ENCODE data around the gene DTHD1.

Gene DTHD1

DNA sequence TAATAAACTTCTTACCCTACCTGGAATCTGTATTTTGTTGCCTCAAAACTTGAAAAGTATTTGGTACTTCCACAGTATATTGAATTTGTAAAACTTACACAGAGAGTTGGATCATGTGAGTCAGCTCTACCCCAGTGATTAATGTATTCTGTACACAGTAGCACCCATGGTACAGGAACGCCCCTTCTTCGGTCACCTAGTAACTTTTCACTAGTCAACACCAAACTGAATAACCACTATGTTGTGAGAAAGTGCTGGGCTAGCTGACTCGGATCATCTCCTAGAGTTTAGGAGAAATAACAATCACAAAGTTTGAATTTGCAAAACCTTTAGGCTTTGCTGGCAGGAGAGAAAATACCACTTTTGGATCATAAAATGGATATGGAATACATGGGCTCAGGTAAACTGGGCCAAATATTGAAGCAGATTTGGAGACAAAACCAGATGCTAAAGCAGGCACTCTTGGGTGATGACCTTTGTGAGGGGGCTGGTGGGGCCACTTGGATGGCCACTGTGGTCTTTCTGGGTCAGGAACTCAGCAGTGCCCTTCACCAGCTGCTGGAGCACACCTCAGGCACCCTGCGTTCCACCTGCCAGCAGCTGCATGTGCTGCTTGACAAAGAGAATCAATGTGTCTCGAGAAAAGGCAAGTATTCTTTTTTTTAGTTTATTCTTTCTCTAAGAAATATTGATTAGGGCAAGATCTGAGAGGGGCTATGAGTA is at the start of gene DTHD1:
Gene DTHD1, plus strand, starts transcription at position 233 of the 723 bp plus-strand sequence. Its CDS starts 143 bp downstream, at position 376.
- Histone ChIP-seq H2AFZ (ENCODE audit: low read length) (0 out of 2 replicates have a peak within 1 kb of the TSS, but pooled peaks have one; percentile 8), H3K9ac (ENCODE audit: low read depth, low read length, poor library complexity, severe bottlenecking) (peak within 1 kb of the TSS; percentile 59), H3K4me1 (ENCODE audit: insufficient read depth, low read length, poor library complexity, severe bottlenecking) (peaks cover 77% of the 10 kb centered on the region), H3F3A (ENCODE audit: low read depth) (0 out of 2 replicates have a peak, but pooled peaks cover 3% of the 10 kb centered on the region), H3K9me3 (ENCODE audit: insufficient read depth, low read depth, low read length) (no peaks in the 10 kb centered on the region), H3K4me3 (ENCODE audit: low read length, poor library complexity, severe bottlenecking) (peak within 1 kb of the TSS; percentile 54), H3K36me3 (ENCODE audit: insufficient read depth, low read length) (no peaks in the 10 kb centered on the region), H3K9me2 (replicated peaks; ENCODE audit: low read depth, low read length) (no peaks in the 10 kb centered on the region), H4K20me1 (ENCODE audit: insufficient read depth, low read length, poor library complexity, severe bottlenecking) (no peaks in the 10 kb centered on the region), H3K4me2 (ENCODE audit: low read depth, low read length, poor library complexity, severe bottlenecking) (peak within 1 kb of the TSS; percentile 68), H3K27me3 (ENCODE audit: insufficient read depth, low read length, poor library complexity, severe bottlenecking) (no peaks in the 10 kb centered on the region), H3K79me2 (ENCODE audit: insufficient read depth, low read length) (no peaks in the 10 kb centered on the region)
- TF ChIP-seq CTCF (conservative IDR thresholded peaks at IDR 0.05; ENCODE audit: low read length) = no peak
- TF ChIP-seq EZH2phosphoT487 (IDR thresholded peaks at IDR 0.05; ENCODE audit: borderline replicate concordance) = no peak

DNA sequence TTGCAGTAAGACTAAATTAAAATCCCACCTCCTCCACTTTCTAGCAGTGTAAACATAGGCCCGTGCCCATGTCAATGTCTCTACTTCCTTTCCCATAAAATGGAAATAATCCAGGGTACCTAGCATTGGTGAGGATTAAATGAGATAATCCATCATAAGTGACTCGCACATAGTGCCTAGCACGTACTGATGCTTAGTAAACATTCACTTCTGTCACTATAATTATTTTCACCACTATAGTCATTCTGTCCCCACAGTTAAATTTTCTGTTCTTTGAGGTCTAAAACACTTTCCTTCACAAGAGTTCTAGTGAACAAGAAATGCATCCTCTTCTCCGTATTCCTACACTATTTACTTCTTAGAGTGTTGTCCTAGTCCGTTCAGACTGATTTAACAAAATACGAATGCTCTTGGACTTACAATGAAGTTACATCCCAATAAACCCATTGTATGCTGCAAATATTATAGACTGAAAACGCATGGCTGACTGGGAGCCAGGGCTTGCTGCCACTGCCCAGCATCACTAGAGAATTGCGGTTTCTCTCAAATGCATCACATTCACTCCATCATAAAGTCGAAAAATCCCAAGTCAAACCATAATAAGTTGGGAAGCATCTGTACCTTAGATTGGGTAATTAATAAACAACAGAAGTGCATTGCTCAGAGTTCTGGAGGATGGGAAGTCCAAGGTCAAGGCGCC is 47.7 kb upstream of the DTHD1 start:
- Histone ChIP-seq H4K20me1 (ENCODE audit: insufficient read depth, low read length, poor library complexity, severe bottlenecking) (peaks cover 10% of the 10 kb centered on the region), H3K36me3 (ENCODE audit: insufficient read depth, low read length) (0 out of 2 replicates have a peak, but pooled peaks cover 4% of the 10 kb centered on the region), H3K9me2 (replicated peaks; ENCODE audit: low read depth, low read length) (no peaks in the 10 kb centered on the region), H3K27me3 (ENCODE audit: insufficient read depth, low read length, poor library complexity, severe bottlenecking) (no peaks in the 10 kb centered on the region), H3F3A (ENCODE audit: low read depth) (peaks cover 3% of the 10 kb centered on the region; the same call in 1 of the 2 replicates), H3K9ac (ENCODE audit: low read depth, low read length, poor library complexity, severe bottlenecking) (no peak overlapping the region), H2AFZ (ENCODE audit: low read length) (no peak overlapping the region), H3K79me2 (ENCODE audit: insufficient read depth, low read length) (peaks cover 80% of the 10 kb centered on the region), H3K4me1 (ENCODE audit: insufficient read depth, low read length, poor library complexity, severe bottlenecking) (peaks cover 37% of the 10 kb centered on the region), H3K4me3 (ENCODE audit: low read length, poor library complexity, severe bottlenecking) (no peak overlapping the region), H3K4me2 (ENCODE audit: low read depth, low read length, poor library complexity, severe bottlenecking) (no peak overlapping the region), H3K9me3 (ENCODE audit: insufficient read depth, low read depth, low read length) (no peaks in the 10 kb centered on the region)
- no peak for TF ChIP-seq CTCF (conservative IDR thresholded peaks at IDR 0.05; ENCODE audit: low read length)
- no peak for TF ChIP-seq EZH2phosphoT487 (IDR thresholded peaks at IDR 0.05; ENCODE audit: borderline replicate concordance)

- Histone ChIP-seq H2AFZ (ENCODE audit: low read length) (no peak overlapping the region), H3K9me2 (replicated peaks; ENCODE audit: low read depth, low read length) (no peaks in the 10 kb centered on the region), H3K27me3 (ENCODE audit: insufficient read depth, low read length, poor library complexity, severe bottlenecking) (no peaks in the 10 kb centered on the region), H3K79me2 (ENCODE audit: insufficient read depth, low read length) (peaks cover 87% of the 10 kb centered on the region), H3K4me1 (ENCODE audit: insufficient read depth, low read length, poor library complexity, severe bottlenecking) (peaks cover 47% of the 10 kb centered on the region), H4K20me1 (ENCODE audit: insufficient read depth, low read length, poor library complexity, severe bottlenecking) (peaks cover 10% of the 10 kb centered on the region), H3K4me3 (ENCODE audit: low read length, poor library complexity, severe bottlenecking) (no peak overlapping the region), H3K9ac (ENCODE audit: low read depth, low read length, poor library complexity, severe bottlenecking) (no peak overlapping the region), H3K9me3 (ENCODE audit: insufficient read depth, low read depth, low read length) (no peaks in the 10 kb centered on the region), H3K4me2 (ENCODE audit: low read depth, low read length, poor library complexity, severe bottlenecking) (peak overlapping the region; percentile 1), H3K36me3 (ENCODE audit: insufficient read depth, low read length) (0 out of 2 replicates have a peak, but pooled peaks cover 4% of the 10 kb centered on the region), H3F3A (ENCODE audit: low read depth) (peaks cover 3% of the 10 kb centered on the region; the same call in 1 of the 2 replicates)
- TF ChIP-seq CTCF (conservative IDR thresholded peaks at IDR 0.05; ENCODE audit: low read length) (peak; percentile 64), EZH2phosphoT487 (IDR thresholded peaks at IDR 0.05; ENCODE audit: borderline replicate concordance) (no peak)
These were observed 46.1 kb upstream of the DTHD1 start for GRCh38 chr4:36235306-36235705.

Data from Loucy (cell line).